NCI-H1105 treated with DMSO at 0.1 percent for 48 hours (cell line): ENCODE measurements around the gene PCSK7.

ENCODE experiments used
- DNase-seq: peaks from one replicate; lab custom pipeline; 2025; lab: John Stamatoyannopoulos, UW

The PCSK7 gene

DNA sequence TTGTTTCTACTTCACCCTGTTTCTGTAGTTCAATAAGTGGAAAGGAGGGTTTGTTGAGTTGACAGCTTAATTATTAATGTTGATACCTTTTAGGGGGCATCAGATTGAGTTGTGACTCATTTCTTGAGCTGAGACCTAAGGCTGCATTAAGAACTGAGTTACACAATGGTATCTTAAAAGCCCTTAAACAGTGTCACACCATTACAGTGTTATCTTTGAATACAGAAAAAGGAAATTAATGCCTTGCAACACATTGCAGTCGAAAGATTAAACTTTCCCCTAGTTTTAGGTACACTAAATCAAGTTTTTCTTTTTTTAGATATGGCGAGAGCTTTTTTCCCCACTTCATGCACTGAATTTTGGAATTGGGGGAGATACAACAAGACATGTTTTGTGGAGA is 71.0 kb downstream of the PCSK7 start:
- no peak for DNase-seq

DNA sequence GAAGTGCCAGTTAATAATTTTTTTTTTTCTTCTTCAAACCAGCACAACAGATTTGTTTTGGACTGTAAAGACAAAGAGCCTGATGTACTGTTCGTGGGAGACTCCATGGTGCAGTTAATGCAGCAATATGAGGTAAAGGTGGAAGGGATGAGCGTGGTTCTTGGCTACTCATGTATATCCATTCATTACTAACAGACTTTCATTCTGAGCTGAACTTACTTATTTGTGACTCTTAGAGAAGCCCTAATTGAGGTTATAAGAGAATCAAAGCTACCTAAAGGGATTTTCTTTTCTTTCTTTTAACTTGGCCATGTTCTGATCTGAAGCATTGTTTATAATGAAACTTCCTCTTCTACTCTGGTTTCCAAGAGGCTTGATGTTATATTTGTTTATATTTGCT is 72.0 kb downstream of the PCSK7 start:
- DNase-seq = no peak

DNA sequence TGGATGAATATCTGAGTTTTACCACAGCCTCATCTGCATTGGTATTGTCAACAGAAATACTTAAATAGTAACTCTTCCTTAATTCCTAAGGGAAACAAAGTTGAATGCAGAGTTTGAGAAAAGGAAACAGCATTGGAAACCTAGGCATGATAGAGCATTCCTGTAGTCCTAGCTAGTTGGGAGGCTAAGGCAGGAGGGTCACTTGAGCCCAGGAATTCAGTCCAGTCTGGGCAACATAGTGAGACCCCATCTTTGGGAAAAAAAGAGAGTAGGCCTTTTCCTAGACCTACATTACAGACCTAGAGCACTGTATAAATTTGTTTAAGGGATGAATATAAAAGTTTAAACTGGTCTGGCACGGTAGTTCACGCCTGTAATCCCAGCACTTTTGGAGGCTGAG is 74.4 kb downstream of the PCSK7 start:
- no peak for DNase-seq

DNA sequence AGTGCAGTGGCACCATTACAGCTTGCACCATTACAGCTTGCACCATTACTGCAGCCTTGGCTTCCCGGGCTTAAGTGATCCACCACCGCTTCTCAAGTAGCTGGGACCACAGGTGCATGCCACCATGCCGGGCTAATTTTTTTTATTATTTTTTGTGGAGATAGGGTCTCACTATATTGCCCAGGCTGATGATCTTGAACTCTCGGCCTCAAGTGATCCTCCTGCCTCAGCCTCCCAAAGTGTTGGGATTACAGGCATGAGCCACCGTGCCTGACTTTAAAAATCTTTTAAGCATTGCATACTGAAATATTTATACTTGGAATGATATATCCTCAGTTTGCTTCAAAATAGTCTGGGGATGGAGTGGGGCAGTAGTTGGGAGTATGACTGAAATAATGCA is 77.4 kb downstream of the PCSK7 start:
- DNase-seq = no peak
